ENCODE results near the gene CDH4.

DNA sequence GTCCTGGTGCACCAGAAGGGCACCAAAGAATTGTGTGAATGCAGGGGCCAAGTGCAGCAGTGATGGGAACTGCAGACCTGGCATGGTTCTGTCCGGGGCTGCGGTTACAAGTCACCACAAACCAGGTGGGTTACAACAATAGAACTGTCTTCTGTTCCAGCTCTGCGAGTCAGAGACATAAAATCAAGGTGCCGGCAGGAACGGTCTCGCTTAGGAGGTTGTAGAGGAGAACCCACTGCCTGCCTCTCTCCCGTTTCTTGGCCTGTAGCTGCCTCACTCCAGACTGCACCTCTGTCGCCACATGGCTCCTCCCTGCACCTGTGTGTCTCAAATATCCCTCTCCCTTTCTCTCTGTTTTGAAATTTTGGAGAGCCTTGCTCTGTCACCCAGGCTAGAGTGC lies 670.4 kb downstream of the CDH4 start:
- TF ChIP-seq, protein P1, sequence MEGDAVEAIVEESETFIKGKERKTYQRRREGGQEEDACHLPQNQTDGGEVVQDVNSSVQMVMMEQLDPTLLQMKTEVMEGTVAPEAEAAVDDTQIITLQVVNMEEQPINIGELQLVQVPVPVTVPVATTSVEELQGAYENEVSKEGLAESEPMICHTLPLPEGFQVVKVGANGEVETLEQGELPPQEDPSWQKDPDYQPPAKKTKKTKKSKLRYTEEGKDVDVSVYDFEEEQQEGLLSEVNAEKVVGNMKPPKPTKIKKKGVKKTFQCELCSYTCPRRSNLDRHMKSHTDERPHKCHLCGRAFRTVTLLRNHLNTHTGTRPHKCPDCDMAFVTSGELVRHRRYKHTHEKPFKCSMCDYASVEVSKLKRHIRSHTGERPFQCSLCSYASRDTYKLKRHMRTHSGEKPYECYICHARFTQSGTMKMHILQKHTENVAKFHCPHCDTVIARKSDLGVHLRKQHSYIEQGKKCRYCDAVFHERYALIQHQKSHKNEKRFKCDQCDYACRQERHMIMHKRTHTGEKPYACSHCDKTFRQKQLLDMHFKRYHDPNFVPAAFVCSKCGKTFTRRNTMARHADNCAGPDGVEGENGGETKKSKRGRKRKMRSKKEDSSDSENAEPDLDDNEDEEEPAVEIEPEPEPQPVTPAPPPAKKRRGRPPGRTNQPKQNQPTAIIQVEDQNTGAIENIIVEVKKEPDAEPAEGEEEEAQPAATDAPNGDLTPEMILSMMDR (IDR thresholded peaks at IDR 0.05): no peak
- TF ChIP-seq POLR2A (IDR thresholded peaks at IDR 0.05): no peak
- no peak for TF ChIP-seq POLR2AphosphoS5 (IDR thresholded peaks at IDR 0.05)
- no peak for TF ChIP-seq EP300 (IDR thresholded peaks at IDR 0.05)

Measured in upper lobe of left lung (tissue), 4 donors.